Measurements from ENCODE around the gene PLCB1. TPM values are rescaled to one million over a fixed set of nuclear protein-coding genes. Genes with fewer than 3 reads are reported as not detected.

The PLCB1 gene
- total RNA-seq, 1 donor from 2014 or later: 10.8 TPM

DNA sequence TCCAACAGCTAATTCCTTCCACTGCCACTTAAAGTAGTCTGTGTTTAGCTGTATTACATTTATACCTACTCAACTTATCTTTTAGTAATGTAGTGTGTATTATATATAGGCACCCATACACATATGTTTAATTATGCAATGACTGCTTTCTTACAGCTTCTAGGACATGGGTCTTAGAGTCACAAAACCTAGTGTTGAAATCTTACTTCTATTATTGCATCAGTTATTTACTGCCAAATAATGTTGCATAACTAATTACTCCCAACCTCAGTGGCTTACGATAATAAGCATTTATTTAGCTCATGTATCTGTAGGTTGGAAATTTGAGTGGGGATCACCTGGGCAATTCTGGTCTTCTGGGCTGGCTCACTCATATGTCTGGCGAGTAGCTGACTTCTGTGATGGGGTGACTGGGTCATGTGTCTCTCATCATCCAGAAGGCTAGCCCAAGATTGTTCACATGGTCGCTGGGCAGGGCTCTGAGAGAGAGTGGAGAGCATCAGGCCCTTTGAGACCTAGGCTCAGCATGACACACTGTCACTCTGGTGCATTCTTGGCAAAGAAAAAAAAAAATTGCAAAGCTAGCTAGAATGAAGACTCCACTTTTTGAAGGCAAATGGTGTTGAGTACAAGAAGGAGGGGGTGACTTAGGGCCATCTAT is 187.0 kb downstream of the PLCB1 start:
- DNase-seq (ENCODE audit: low spot score): no peak
- H3K4me1 Mint-ChIP-seq (ENCODE audit: low read depth): peaks cover 9% of the 10 kb centered on the region
- no peaks in the 10 kb centered on the region for H3K27me3 Mint-ChIP-seq (ENCODE audit: low read depth)
- H3K27ac Mint-ChIP-seq (ENCODE audit: unreplicated experiment): no peak overlapping the region
- TF ChIP-seq CTCF (IDR thresholded peaks at IDR 0.05): no peak
- no peaks in the 10 kb centered on the region for H3K36me3 Mint-ChIP-seq (ENCODE audit: low read depth)
- H3K4me3 Mint-ChIP-seq (ENCODE audit: unreplicated experiment): no peak overlapping the region
- H3K9me3 Mint-ChIP-seq (ENCODE audit: low read depth): no peaks in the 10 kb centered on the region

DNA sequence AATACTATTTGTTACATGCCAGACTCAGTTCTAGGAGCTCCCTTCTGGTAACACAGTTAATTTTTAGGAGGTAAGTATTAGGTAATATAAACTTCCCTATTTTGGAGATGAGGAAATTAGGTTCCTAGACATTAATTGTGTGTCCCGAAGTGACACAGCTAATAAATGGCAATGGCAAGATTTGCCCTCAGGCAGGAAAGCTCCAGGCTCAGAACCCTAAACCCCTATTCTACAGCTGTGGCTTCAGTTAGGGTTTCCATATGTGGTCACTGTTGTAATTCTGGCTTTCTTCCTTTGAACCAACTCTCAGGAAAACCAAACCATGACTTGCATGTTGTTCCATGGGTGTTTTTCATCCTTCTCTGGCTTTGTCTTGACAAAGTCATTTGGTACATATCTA is 188.2 kb downstream of the PLCB1 start:
- Mint-ChIP-seq H3K9me3 (ENCODE audit: low read depth) (no peaks in the 10 kb centered on the region), H3K27me3 (ENCODE audit: low read depth) (no peaks in the 10 kb centered on the region), H3K4me1 (ENCODE audit: low read depth) (peaks cover 9% of the 10 kb centered on the region), H3K4me3 (ENCODE audit: unreplicated experiment) (no peak overlapping the region), H3K27ac (ENCODE audit: unreplicated experiment) (no peak overlapping the region), H3K36me3 (ENCODE audit: low read depth) (no peaks in the 10 kb centered on the region)
- DNase-seq (ENCODE audit: low spot score): no peak
- TF ChIP-seq CTCF (IDR thresholded peaks at IDR 0.05): no peak

GRCh38 chr20:8321001-8321400 is 188.9 kb downstream of the PLCB1 start:
- no peak overlapping the region for H3K4me3 Mint-ChIP-seq (ENCODE audit: unreplicated experiment)
- DNase-seq (ENCODE audit: low spot score): no peak
- H3K4me1 Mint-ChIP-seq (ENCODE audit: low read depth): peaks cover 9% of the 10 kb centered on the region
- H3K9me3 Mint-ChIP-seq (ENCODE audit: low read depth): no peaks in the 10 kb centered on the region
- H3K27me3 Mint-ChIP-seq (ENCODE audit: low read depth): no peaks in the 10 kb centered on the region
- no peak overlapping the region for H3K27ac Mint-ChIP-seq (ENCODE audit: unreplicated experiment)
- H3K36me3 Mint-ChIP-seq (ENCODE audit: low read depth): no peaks in the 10 kb centered on the region
- no peak for TF ChIP-seq CTCF (IDR thresholded peaks at IDR 0.05)

DNA sequence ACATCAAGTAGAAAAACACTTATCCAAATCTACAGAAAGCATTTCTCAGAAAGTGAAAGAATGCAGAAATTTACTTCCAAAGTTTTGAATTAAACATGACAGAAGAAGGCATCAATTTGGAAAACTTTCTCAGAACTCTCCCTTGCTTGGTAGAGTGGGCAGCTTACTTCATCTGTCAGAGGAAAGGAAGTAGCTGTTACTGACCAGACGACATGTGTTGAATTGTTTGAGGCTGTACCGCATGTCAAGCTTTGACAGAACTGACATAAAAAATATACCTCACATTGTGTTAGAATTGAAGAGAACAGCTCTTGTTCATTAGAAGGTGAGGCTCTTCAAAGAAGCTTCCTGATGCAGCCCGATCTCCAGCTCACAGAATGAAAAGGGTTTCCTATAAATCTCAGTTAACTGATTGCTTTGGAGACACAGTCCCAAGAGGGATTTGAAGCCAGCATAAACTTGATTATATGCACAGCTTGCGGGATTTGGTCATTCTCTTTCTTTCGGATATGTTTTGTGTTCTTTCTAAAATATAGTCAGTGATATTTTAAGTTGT is 190.7 kb downstream of the PLCB1 start:
- no peak for TF ChIP-seq CTCF (IDR thresholded peaks at IDR 0.05)
- Mint-ChIP-seq H3K4me1 (ENCODE audit: low read depth) (peaks cover 9% of the 10 kb centered on the region), H3K27me3 (ENCODE audit: low read depth) (no peaks in the 10 kb centered on the region), H3K9me3 (ENCODE audit: low read depth) (peaks cover 2% of the 10 kb centered on the region), H3K36me3 (ENCODE audit: low read depth) (no peaks in the 10 kb centered on the region), H3K27ac (ENCODE audit: unreplicated experiment) (no peak overlapping the region), H3K4me3 (ENCODE audit: unreplicated experiment) (no peak overlapping the region)
- DNase-seq (ENCODE audit: low spot score): no peak

DNA sequence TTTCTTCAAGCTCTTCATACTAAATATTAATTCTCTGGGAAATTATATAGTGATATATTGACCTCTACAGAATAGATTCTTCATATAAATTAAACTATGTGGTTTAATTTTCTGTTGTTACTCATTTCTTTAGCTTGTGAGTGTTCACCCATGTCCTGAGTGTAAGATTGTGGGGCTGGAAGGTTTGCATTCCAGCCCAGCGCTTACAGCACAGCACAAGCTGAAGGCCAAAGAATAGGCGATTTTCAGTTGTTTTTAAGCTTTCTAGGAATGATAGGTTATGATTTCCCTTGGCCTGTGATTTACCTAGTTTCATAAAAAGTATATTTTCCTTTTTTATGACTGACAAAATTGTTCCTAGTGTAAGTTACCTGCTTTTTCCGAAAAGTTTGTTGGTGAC is 194.1 kb downstream of the PLCB1 start:
- Mint-ChIP-seq H3K4me3 (ENCODE audit: unreplicated experiment) (no peak overlapping the region), H3K36me3 (ENCODE audit: low read depth) (no peaks in the 10 kb centered on the region), H3K4me1 (ENCODE audit: low read depth) (peaks cover 10% of the 10 kb centered on the region), H3K27me3 (ENCODE audit: low read depth) (no peaks in the 10 kb centered on the region), H3K9me3 (ENCODE audit: low read depth) (peaks cover 2% of the 10 kb centered on the region), H3K27ac (ENCODE audit: unreplicated experiment) (no peak overlapping the region)
- TF ChIP-seq CTCF (IDR thresholded peaks at IDR 0.05): no peak
- no peak for DNase-seq (ENCODE audit: low spot score)

All from chondrocyte (in vitro differentiated cells).